ENCODE data around the gene MYOZ1. TPM values are rescaled to one million over a fixed set of nuclear protein-coding genes. Genes with fewer than 3 reads are reported as not detected.

Gene MYOZ1
- total RNA-seq, 1 experiment from 2014 or later, result not detected

- Histone ChIP-seq H4K20me1 (ENCODE audit: insufficient read depth) (no peaks in the 10 kb centered on the region), H3K27me3 (ENCODE audit: insufficient read depth, low read length) (no peaks in the 10 kb centered on the region), H2AFZ (ENCODE audit: low read depth, low read length, poor library complexity, severe bottlenecking) (no peak overlapping the region), H3K4me2 (ENCODE audit: low read length) (no peak overlapping the region), H3K4me3 (replicated peaks in 1 of 2; ENCODE audit: low read depth in 1 of 2, low read length in 2 of 2) (no peak overlapping the region), H3K9me3 (ENCODE audit: control insufficient read depth in 1 of 2, insufficient read depth in 1 of 2, low read depth in 1 of 2, low read length in 2 of 2) (peaks cover 0 to 4% of the 10 kb centered on the region in 2 experiments; a peak in 1 of 4 replicates), H3K79me2 (ENCODE audit: insufficient read depth, low read length) (no peaks in the 10 kb centered on the region; the same call in 1 of the 2 replicates), H3K36me3 (ENCODE audit: control insufficient read depth in 1 of 2, insufficient read depth in 2 of 2, low read length in 2 of 2) (no peaks in the 10 kb centered on the region), H3K27ac (ENCODE audit: low read depth, low read length) (no peak overlapping the region), H3K9ac (ENCODE audit: low read length) (no peak overlapping the region), H3K9me2 (ENCODE audit: insufficient read depth) (no peaks in the 10 kb centered on the region), H3K4me1 (ENCODE audit: control insufficient read depth in 1 of 2, insufficient read depth in 2 of 2, low read length in 2 of 2) (peaks cover 14 to 23% of the 10 kb centered on the region in 2 experiments; a peak in 3 of 4 replicates)
- TF ChIP-seq SP1 (IDR thresholded peaks at IDR 0.05; ENCODE audit: low read depth) (no peak), ZNF274 (IDR thresholded peaks at IDR 0.05; ENCODE audit: low read depth, low read length) (no peak), CBX3 (IDR thresholded peaks at IDR 0.05; ENCODE audit: low read depth) (no peak), ZBTB33 (IDR thresholded peaks at IDR 0.05; ENCODE audit: extremely low read depth, insufficient replicate concordance, low read length) (no peak)
- ChIA-PET POLR2A (interaction anchor here (0.6 kb wide), 1 partner anchor 8 kb away, joined by 3 read pairs; no protein-coding TSS in a partner anchor), RAD21 (ENCODE audit: low non-redundant PET in 1 of 2, low total read pairs in 2 of 2, uncharacterized antibody in 2 of 2, unreplicated experiment in 2 of 2) (no interaction called here), CTCF (no interaction called here)
- DNase-seq (ENCODE audit: low read depth, low spot score) (no peak), ATAC-seq (no peak)
- no TSS peak for BruUV-seq (replicated peaks)
- intact Hi-C loops (cut with micrococcal nuclease), result no loop called here
Measured at GRCh38 chr10:73588656-73589055, 52.6 kb downstream of the MYOZ1 start.

- Histone ChIP-seq H3K9me3 (ENCODE audit: control insufficient read depth in 1 of 2, insufficient read depth in 1 of 2, low read depth in 1 of 2, low read length in 2 of 2) (peaks cover 0 to 4% of the 10 kb centered on the region in 2 experiments; a peak in 1 of 4 replicates), H3K4me1 (ENCODE audit: control insufficient read depth in 1 of 2, insufficient read depth in 2 of 2, low read length in 2 of 2) (peaks cover 6 to 11% of the 10 kb centered on the region in 2 experiments; a peak in 3 of 4 replicates), H2AFZ (ENCODE audit: low read depth, low read length, poor library complexity, severe bottlenecking) (no peak overlapping the region), H4K20me1 (ENCODE audit: insufficient read depth) (no peaks in the 10 kb centered on the region), H3K4me3 (replicated peaks in 1 of 2; ENCODE audit: low read depth in 1 of 2, low read length in 2 of 2) (no peak overlapping the region), H3K9ac (ENCODE audit: low read length) (no peak overlapping the region), H3K79me2 (ENCODE audit: insufficient read depth, low read length) (no peaks in the 10 kb centered on the region; the same call in 1 of the 2 replicates), H3K4me2 (ENCODE audit: low read length) (no peak overlapping the region), H3K36me3 (ENCODE audit: control insufficient read depth in 1 of 2, insufficient read depth in 2 of 2, low read length in 2 of 2) (no peaks in the 10 kb centered on the region), H3K9me2 (ENCODE audit: insufficient read depth) (no peaks in the 10 kb centered on the region), H3K27ac (ENCODE audit: low read depth, low read length) (no peak overlapping the region), H3K27me3 (ENCODE audit: insufficient read depth, low read length) (no peaks in the 10 kb centered on the region)
- BruUV-seq (replicated peaks), result no TSS peak
- DNase-seq (ENCODE audit: low read depth, low spot score) (no peak), ATAC-seq (no peak)
- ChIA-PET RAD21 (ENCODE audit: low non-redundant PET in 1 of 2, low total read pairs in 2 of 2, uncharacterized antibody in 2 of 2, unreplicated experiment in 2 of 2) (no interaction called here), CTCF (no interaction called here), POLR2A (no interaction called here)
- TF ChIP-seq EZH2phosphoT487 (IDR thresholded peaks at IDR 0.05; ENCODE audit: borderline replicate concordance), result no peak
- TF ChIP-seq POLR2A (IDR thresholded peaks at IDR 0.05; ENCODE audit: borderline replicate concordance, extremely low read depth, insufficient read depth, insufficient read length), result no peak
- no peak for TF ChIP-seq ZNF274 (IDR thresholded peaks at IDR 0.05; ENCODE audit: low read depth, low read length)
- TF ChIP-seq EZH2 (IDR thresholded peaks at IDR 0.05), result no peak
- no peak for TF ChIP-seq CBX3 (IDR thresholded peaks at IDR 0.05; ENCODE audit: low read depth)
- no peak for TF ChIP-seq FOSL1 (IDR thresholded peaks at IDR 0.05; ENCODE audit: low read depth)
- TF ChIP-seq ZFX (IDR thresholded peaks at IDR 0.05), result no peak
- TF ChIP-seq RAD21 (IDR thresholded peaks at IDR 0.05; ENCODE audit: low read depth), result no peak
- no peak for TF ChIP-seq JUND (IDR thresholded peaks at IDR 0.05)
- TF ChIP-seq POLR2AphosphoS5 (IDR thresholded peaks at IDR 0.05; ENCODE audit: low read depth, low read length), result no peak
- intact Hi-C loops (cut with micrococcal nuclease), result no loop called here
Measured at GRCh38 chr10:73586583-73586984, 54.7 kb downstream of the MYOZ1 start.
